GOT3 (cell line): ENCODE measurements around the gene SRRM3.
"Not testable (repeated sequence)": the region's sequence is repeated elsewhere in the genome, so short reads cannot be mapped to it uniquely, and the experiment has no call there.

Source experiments
- DNase-seq: peaks from one replicate; lab custom pipeline; 2025; ENCODE audit warnings: mixed read lengths; lab: John Stamatoyannopoulos, UW

The SRRM3 gene

GRCh38 chr7:76315364-76315763, 113.7 kb downstream of the SRRM3 start:
- no peak for DNase-seq

GRCh38 chr7:76316984-76317781, 115.5 kb downstream of the SRRM3 start:
- no peak for DNase-seq

GRCh38 chr7:76317782-76318487, 116.2 kb downstream of the SRRM3 start:
- peak; percentile 83 for DNase-seq

- DNase-seq: peak; percentile 64
Measured at GRCh38 chr7:76318488-76319353, 117.0 kb downstream of the SRRM3 start.

GRCh38 chr7:76325092-76325491, 123.4 kb downstream of the SRRM3 start:
- DNase-seq: no peak

- no peak for DNase-seq
Measured at GRCh38 chr7:76325811-76326210, 124.1 kb downstream of the SRRM3 start.

GRCh38 chr7:76326646-76327233, 125.0 kb downstream of the SRRM3 start:
- no peak for DNase-seq

- DNase-seq: no peak
Measured at GRCh38 chr7:76327610-76328009, 125.9 kb downstream of the SRRM3 start.

- DNase-seq: no peak
Measured at GRCh38 chr7:76328389-76328788, 126.7 kb downstream of the SRRM3 start.

- DNase-seq: no peak
Measured at GRCh38 chr7:76329479-76329878, 127.8 kb downstream of the SRRM3 start.

- DNase-seq: no peak
Measured at GRCh38 chr7:76330261-76330660, 128.6 kb downstream of the SRRM3 start.

GRCh38 chr7:76330673-76331072, 129.0 kb downstream of the SRRM3 start:
- no peak for DNase-seq

- DNase-seq: no peak
Measured at GRCh38 chr7:76332078-76332477, 130.4 kb downstream of the SRRM3 start.

- DNase-seq: no peak
Measured at GRCh38 chr7:76333511-76334101, 131.9 kb downstream of the SRRM3 start.

GRCh38 chr7:76334320-76334967, 132.7 kb downstream of the SRRM3 start:
- no peak for DNase-seq

- DNase-seq: not testable (repeated sequence)
Measured at GRCh38 chr7:76335417-76335816, 133.7 kb downstream of the SRRM3 start.

GRCh38 chr7:76336094-76336493, 134.4 kb downstream of the SRRM3 start:
- no peak for DNase-seq
